IPS-18c (cell line): ENCODE data around the gene SND1.

Experiments used
- H3K4me3 ChIP-seq: 2 replicates; pipeline ENCODE4 v1.7.0; 2013; ENCODE audit warnings: low read depth, mild to moderate bottlenecking, low read length, moderate library complexity; ENCODE audit not compliant: insufficient read depth
- H3K9me3 ChIP-seq: one replicate; pipeline ENCODE4 v1.6.1; 2013; ENCODE audit warnings: mild to moderate bottlenecking, low read length, moderate library complexity; ENCODE audit not compliant: control insufficient read depth, insufficient read depth

Gene SND1

GRCh38 chr7:128000854-128001265 lies 348.9 kb downstream of the SND1 start:
- Histone ChIP-seq H3K4me3 (no peak overlapping the region), H3K9me3 (no peaks in the 10 kb centered on the region)

- no peaks in the 10 kb centered on the region for H3K9me3 ChIP-seq
- no peak overlapping the region for H3K4me3 ChIP-seq
These were observed 351.2 kb downstream of the SND1 start for GRCh38 chr7:128003167-128003566.

GRCh38 chr7:128003787-128004186 lies 351.8 kb downstream of the SND1 start:
- no peaks in the 10 kb centered on the region for H3K9me3 ChIP-seq
- no peak overlapping the region for H3K4me3 ChIP-seq

GRCh38 chr7:128004623-128005022 lies 352.6 kb downstream of the SND1 start:
- Histone ChIP-seq H3K9me3 (no peaks in the 10 kb centered on the region), H3K4me3 (no peak overlapping the region)

GRCh38 chr7:128005117-128005516 lies 353.1 kb downstream of the SND1 start:
- no peaks in the 10 kb centered on the region for H3K9me3 ChIP-seq
- no peak overlapping the region for H3K4me3 ChIP-seq

GRCh38 chr7:128005759-128006159 lies 353.8 kb downstream of the SND1 start:
- Histone ChIP-seq H3K4me3 (no peak overlapping the region), H3K9me3 (no peaks in the 10 kb centered on the region)

- H3K9me3 ChIP-seq = no peaks in the 10 kb centered on the region
These were observed 354.7 kb downstream of the SND1 start for GRCh38 chr7:128006550-128007302.

GRCh38 chr7:128007303-128007680 lies 355.3 kb downstream of the SND1 start:
- Histone ChIP-seq H3K9me3 (peaks cover 2% of the 10 kb centered on the region), H3K4me3 (no peak overlapping the region)

More at GRCh38 chr7:128006550-128007302, 354.7 kb downstream of the SND1 start:
- no peak overlapping the region for H3K4me3 ChIP-seq

- Histone ChIP-seq H3K9me3 (peaks cover 2% of the 10 kb centered on the region), H3K4me3 (no peak overlapping the region)
These were observed 356.1 kb downstream of the SND1 start for GRCh38 chr7:128008141-128008540.

- Histone ChIP-seq H3K9me3 (peaks cover 2% of the 10 kb centered on the region), H3K4me3 (no peak overlapping the region)
These were observed 356.8 kb downstream of the SND1 start for GRCh38 chr7:128008744-128009143.

- no peak overlapping the region for H3K4me3 ChIP-seq
- H3K9me3 ChIP-seq = peaks cover 2% of the 10 kb centered on the region
These were observed 358.6 kb downstream of the SND1 start for GRCh38 chr7:128010391-128011127.

GRCh38 chr7:128011131-128011661 lies 359.2 kb downstream of the SND1 start:
- Histone ChIP-seq H3K4me3 (no peak overlapping the region), H3K9me3 (peaks cover 2% of the 10 kb centered on the region)

GRCh38 chr7:128014811-128015210 lies 362.8 kb downstream of the SND1 start:
- H3K9me3 ChIP-seq = peaks cover 2% of the 10 kb centered on the region
- H3K4me3 ChIP-seq = no peak overlapping the region

GRCh38 chr7:128017460-128017859 lies 365.5 kb downstream of the SND1 start:
- H3K9me3 ChIP-seq = no peaks in the 10 kb centered on the region
- H3K4me3 ChIP-seq = no peak overlapping the region

- H3K9me3 ChIP-seq = no peaks in the 10 kb centered on the region
- no peak overlapping the region for H3K4me3 ChIP-seq
These were observed 366.2 kb downstream of the SND1 start for GRCh38 chr7:128017862-128018845.

GRCh38 chr7:128019288-128019687 lies 367.3 kb downstream of the SND1 start:
- no peaks in the 10 kb centered on the region for H3K9me3 ChIP-seq

GRCh38 chr7:128020159-128020558 lies 368.2 kb downstream of the SND1 start:
- Histone ChIP-seq H3K9me3 (no peaks in the 10 kb centered on the region), H3K4me3 (no peak overlapping the region)

More at GRCh38 chr7:128019288-128019687, 367.3 kb downstream of the SND1 start:
- H3K4me3 ChIP-seq = no peak overlapping the region
